GM21423 (cell line): Measurements from ENCODE around the gene ARMC9.

Source experiments
- ATAC-seq: cut with Tn5 transposase; IDR thresholded peaks from one replicate; pipeline ENCODE4 v1.9.1; 2021; ENCODE audit warnings: mild to moderate bottlenecking, moderate library complexity; ENCODE audit not compliant: unreplicated experiment

Gene ARMC9

GRCh38 chr2:231378026-231378722 lies 179.7 kb downstream of the ARMC9 start:
- ATAC-seq, result no peak

GRCh38 chr2:231379266-231380215 lies 181.1 kb downstream of the ARMC9 start:
- ATAC-seq, result no peak

DNA sequence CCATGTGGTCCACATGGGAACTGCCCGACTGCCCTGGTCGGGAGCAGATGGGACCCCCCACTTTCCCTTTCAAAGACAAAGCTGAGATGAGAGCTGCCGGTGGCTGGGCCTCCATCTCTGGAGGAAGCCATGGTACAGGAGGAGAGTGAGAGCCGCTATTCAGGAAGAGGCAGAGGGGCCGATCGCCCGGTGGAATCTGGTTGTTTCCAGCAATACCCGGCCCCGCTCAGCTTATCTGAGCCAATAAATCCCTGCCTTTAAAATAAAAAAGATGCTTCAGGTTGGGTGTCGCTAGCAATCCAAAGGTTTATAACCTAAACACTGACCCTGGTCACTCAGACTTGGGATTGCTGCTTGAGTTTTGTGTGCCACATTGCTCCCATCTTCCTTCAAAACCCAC lies 181.9 kb downstream of the ARMC9 start:
- no peak for ATAC-seq

DNA sequence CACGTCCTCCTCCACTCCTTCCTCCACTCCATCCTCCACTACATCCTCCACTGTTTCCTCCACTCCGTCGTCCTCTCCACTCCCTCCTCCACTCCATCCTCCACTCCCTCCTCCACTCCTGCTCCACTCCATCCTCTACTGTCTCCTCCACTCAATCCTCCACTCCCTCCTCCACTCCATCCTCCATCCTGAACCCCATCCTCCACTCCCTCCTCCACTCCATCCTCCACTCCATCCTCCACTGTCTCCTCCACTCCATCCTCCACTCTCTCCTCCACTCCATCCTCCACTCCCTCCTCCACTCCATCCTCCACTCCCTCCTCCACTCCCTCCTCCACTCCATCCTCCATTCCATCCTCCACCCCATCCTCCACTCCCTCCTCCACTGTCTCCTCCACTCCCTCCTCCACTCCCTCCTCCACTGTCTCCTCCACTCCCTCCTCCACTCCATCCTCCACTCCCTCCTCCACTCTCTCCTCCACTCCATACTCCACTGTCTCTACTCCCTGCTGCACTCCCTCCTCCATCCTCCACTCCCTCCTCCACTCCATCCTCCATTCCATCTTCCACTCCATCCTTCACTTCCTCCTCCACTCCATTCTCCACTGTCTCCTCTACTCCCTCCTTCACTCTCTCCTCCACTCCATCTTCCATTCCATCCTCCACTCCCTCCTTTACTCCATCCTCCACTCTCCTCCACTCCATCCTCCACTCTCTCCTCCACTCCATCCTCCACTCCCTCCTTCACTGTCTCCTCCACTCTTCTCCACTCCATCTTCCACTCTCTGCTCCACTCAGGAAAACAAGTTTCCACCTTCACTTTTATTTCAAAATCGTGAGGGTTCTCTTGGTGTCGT lies 182.8 kb downstream of the ARMC9 start:
- no peak for ATAC-seq

DNA sequence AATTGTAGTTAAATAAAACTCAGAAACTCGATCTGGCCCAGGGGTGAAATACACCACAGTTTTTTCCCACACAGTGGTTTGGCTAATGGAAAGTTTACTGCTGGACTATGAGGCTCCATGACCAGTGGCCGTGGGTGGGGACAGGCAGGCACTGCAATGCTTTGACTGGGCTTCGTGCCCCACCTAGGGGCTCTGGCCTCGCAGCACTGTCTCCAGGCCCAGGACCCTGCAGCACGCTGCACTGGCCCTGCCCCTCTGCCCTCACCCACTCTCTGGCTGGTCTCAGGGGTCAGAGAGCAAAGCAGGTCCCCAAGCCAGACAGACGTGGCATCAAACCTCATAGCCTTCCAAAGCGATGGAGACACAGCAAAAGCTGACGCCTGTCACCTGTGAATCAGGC lies 183.7 kb downstream of the ARMC9 start:
- ATAC-seq, result no peak

- no peak for ATAC-seq
Measured at GRCh38 chr2:231383416-231384108, 185.1 kb downstream of the ARMC9 start.

DNA sequence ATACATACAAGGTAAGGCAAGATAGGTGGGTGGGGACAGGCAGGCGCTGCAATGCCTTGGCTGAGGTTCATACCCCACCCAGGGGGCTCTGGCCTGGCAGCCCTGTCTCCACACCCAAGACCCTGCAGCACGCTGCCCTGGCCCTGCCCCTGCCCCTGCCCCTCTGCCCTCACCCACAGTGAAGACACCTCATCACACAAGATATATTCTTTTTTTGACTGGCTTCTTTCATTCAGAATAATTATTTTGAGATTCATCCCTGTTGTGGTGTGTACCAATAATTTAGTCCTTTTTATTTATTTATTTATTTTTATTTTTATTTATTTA lies 185.6 kb downstream of the ARMC9 start:
- no peak for ATAC-seq

DNA sequence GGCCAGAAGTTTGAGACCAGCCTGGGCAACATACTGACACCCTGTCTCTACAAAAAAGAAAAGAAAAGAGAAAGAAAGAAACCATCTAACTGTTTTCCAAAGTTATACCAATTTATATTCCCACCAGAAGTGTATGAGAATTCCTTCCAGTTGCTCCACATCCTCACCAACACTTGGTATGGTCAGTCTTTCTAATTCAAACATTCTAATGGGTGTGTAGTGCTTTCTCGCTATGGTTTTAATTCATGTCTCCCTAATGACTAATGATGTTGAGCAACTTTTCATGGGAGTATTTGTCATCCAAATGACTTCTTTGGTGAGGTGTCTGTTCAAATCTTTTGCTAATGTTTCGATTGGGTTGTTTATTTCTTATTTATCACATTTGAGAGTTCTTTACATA lies 186.5 kb downstream of the ARMC9 start:
- no peak for ATAC-seq

- no peak for ATAC-seq
Measured at GRCh38 chr2:231385429-231385828, 187.0 kb downstream of the ARMC9 start.

DNA sequence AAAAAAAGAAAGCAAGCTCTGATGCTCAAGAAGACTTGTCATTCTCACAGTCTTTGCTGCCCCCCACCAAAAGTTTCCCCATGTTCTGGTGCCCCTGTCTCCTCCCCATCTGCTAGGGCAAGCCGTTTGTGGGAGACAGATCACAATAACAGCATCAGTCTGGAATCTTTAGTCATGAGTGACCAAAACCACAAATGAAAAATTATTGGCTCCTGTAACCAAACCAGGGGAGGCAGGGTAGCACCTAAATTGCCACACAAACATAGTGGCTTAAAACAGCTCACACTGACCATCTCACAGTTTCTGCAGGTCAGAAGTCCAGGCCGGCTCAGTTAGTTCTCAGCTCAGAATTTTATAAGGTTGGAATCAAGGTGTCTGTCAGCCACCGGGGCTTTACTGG lies 188.0 kb downstream of the ARMC9 start:
- no peak for ATAC-seq

DNA sequence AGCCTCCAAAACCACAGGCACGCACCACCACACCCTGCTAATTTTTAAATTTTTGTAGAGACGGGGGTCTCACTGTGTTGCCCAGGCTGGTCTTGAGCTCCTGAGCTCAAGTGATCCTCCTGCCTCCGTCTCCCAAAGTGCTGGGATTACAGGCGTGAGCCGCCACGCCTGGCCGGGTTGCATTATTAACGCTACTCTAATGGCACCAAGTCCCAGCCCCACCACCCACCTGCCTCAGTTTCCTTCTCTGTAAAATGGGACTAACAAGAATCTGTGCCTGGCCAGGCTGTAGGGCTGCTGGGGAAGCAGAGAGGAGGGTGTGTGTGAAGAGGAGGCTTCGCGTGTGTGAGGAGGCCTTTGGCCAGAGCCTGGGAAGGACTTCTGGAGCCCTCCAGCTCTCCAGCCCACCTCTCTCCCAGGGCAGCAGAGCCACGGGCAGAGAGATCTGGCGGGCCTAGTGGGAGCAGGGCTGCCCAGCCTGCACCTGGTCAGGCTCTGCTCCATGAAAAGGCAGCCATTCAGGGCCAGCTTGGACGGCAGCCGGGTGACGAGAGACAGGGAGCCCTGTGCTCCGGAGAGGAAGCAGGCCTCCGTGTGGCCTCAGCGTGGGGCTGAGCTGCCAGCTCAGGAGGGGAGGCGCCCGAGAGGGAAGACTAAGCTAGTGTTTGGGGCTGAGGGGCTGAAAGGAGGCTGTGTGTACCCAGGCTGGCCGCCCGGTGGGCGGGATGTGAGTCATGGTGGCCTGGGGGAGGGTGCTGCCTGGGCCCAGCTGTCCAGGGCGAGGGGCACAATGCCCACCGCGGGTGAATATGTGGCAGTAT lies 189.7 kb downstream of the ARMC9 start:
- no peak for ATAC-seq

- ATAC-seq, result no peak
Measured at GRCh38 chr2:231388725-231389346, 190.4 kb downstream of the ARMC9 start.

- no peak for ATAC-seq
Measured at GRCh38 chr2:231390667-231391066, 192.2 kb downstream of the ARMC9 start.

DNA sequence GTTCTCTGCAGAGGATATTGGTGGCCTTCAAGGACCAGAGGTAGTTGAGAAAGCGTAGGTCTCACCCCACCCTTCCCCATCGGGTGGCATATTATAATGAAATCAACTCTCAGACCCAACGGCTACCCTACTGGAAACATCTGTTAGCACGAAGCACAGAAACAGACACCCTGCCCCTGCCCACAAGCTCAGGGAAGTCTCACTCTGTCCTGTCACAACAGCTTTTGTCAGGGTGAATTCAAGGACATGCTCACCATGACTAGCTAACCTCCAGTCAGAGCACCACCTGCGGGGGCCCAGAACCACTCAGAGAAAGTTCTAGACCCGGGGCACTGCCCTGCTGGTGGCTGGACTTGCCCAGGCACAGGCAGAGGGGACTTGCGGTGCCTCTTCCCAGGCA lies 193.6 kb downstream of the ARMC9 start:
- peak; percentile 19 for ATAC-seq

DNA sequence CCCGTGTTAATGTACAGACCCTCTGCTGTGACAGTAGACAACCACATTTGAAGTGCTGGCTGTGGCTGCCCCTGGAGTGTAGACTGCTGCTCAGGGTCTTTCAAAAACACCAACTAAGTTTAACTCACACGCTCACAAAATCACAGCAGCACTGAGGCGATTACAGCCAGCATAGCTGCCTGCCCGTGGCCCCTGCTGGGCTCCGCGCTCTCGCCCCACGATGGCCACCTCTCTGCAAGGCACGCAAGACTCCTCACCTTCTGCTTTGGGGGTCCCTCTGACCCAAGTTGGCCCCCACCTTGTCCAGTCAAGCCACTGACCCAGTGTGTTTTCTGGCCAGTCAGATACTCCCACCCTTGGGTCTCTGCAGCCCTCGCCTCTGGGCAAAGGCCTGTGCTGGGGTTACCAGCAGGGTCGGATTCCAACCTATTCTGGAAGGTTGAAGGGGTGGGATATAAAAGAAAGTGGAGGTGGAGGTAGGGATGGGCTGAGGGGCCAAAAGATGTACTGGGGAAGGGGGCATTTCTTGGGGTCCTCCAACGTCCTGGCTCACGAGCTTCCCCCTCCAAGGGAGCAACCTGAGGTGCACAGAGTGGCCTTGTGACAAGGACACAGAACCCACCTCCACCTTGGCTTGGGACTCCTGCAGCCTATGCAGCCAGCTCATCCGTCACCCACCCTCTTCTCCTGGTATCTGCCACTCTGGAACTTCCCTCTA lies 194.2 kb downstream of the ARMC9 start:
- no peak for ATAC-seq

- peak; percentile 39 for ATAC-seq
Measured at GRCh38 chr2:231393149-231394131, 195.0 kb downstream of the ARMC9 start.
